Retina (tissue), 1 donor: ENCODE results near the gene RAPGEF1.
"Not testable (repeated sequence)": the region's sequence is repeated elsewhere in the genome, so short reads cannot be mapped to it uniquely, and the experiment has no call there.

ENCODE experiments used
- DNase-seq: peaks from one replicate; pipeline ENCODE4 v3.0.0-alpha.2; 2016

Gene RAPGEF1

DNA sequence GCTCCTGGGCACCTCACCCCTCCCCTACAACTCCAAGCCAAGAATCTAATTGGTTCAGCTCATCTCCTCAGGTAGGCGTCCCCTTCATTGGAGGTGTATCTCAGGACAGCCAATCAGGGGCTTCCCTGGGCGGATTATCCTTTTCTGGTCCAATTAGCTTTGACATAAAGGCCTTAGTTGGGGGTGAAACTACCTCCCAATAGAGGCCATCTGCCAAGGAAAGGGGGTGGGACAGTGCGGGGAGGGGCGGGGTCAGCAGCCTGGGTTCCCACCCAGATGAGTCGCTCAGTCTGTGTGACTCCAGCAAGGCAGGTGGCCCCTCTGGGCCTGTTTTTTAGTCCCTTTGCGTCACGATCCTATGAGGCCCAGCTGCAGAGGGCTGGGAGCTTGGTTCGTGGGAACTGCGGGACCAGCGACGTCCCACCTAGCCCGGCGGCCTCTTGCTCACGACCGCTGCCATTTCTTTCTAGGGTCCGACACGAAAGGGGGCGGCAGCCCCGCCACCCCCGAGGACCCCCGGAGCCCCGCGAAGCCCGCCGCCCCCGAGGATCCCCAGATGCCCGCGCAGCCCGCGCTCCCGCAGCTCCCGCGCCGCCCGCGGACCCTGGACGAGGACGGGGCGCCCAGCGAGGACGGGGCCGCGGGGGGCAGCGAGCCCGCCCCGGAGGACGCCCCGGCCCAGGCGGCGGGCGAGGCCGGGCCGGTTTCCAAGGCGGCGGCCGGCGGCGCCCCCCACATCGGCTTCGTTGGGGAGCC, 185.6 kb downstream of the RAPGEF1 start:
- DNase-seq, result no peak

DNA sequence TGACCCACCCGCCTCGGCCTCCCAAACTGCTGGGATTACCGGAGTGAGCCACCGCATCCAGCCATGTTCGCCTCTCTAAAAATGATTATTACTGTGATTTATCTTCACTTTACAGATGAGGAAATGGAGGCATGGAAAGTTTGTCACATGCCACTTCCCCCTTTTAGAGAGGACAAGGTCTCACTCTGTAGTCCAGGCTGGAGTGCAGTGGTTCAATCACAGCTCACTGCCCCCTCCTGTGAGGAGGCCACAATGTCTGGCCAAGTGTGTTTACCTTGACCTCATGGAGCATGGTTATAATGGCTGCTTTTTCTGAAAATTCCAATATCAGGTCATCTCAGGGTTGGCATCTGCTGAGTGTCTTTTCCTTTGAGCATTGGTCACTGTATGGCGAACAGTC, 187.8 kb downstream of the RAPGEF1 start:
- DNase-seq, result no peak

DNA sequence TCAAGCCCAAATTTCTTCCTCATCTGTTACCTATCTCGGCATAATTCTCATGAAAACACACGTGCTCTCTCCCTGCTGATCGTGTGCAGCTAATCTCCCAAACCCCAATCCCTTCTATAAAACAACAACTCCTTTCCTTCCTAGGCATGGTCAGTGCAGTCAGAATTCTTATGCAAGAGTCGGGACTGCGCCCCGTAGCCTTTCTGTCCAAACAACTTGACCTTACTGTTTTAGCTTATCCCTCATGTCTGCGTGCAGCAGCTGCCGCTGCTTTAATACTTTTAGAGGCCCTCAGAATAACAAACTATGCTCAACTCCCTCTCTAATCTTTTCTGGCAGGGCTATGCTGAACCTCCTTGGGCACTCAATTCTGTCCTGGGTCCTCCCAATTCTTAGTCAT, 189.4 kb downstream of the RAPGEF1 start:
- not testable (repeated sequence) for DNase-seq

DNA sequence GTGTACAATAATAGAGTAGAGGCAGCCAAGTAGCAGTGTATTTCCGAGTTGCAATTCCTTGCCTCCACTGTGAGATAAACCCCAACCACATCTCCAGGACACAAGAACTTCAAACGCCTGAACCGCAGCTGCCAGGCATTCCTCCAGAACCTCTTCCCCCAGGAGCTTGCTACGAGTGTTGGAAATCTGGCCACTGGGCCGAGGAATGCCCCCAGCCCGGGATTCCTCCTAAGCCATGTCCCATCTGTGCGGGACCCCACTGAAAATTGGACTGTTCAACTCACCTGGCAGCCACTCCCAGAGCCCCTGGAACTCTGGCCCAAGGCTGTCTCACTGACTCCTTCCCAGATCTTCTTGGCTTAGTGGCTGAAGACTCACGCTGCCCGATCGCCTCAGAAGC, 190.7 kb downstream of the RAPGEF1 start:
- not testable (repeated sequence) for DNase-seq

DNA sequence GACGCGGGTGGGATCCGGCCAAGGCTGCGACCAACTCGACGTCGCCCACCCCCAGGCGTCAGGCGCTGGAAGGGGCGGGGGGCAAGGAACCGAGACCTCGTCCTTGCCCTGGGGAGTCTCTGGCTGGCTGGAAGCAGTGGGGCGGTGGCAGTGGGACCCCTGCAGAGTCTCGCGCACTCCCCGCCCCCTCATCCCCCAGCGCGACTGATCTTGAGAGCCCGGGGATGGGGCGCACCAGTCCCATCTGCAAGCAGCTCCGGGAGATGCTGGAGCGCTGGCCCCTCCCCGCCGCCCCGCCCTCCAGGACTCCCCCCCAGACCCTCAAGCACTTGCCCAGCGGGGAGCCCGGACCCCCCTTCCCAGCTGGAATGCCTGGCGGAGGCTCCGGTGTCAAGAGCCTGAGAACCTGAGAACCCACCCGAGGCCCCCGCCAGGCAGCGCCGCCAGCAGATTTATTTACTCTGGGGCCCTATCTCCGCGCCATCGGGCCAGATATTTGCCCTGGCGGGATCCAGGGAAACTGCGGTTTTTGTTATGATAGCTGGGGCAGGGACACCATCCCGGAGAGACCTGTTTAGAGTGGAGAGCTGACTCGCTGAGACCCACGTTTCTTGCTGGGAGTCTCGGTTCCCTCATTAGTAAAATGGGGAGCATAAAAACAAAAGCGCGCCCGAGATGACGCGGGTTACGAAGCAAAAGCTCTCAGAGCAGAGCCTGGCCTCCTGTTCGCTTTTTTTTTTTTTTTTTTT, 193.4 kb downstream of the RAPGEF1 start:
- DNase-seq, result peak; percentile 63

DNA sequence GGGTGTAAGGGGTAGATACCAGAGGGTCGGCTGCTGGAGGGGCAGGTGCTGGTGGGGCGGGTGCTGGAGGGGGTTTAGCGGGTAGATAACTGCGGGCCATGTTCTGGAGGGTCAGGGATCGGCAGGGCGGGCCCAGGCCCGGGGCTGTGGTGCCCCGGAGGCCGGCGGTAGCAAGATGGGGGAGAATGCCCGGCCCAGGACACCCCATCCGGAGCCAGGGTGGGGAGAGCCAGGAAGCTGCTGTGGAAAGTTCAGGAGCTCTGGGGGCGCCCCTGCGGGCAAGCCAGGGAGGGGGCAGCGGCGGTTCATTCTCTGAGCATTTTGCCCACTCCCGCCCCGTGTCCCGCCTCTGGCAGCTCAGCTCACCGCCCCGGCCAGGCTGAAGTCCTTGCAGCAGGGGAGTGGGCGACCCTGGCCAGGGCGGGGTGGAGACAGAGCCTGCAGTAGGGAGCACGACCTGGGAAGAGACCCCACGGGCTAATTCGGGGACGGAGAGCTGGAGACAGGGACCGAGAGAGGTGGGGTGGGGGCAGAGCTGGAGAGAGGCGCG, 194.0 kb downstream of the RAPGEF1 start:
- peak; percentile 50 for DNase-seq

DNA sequence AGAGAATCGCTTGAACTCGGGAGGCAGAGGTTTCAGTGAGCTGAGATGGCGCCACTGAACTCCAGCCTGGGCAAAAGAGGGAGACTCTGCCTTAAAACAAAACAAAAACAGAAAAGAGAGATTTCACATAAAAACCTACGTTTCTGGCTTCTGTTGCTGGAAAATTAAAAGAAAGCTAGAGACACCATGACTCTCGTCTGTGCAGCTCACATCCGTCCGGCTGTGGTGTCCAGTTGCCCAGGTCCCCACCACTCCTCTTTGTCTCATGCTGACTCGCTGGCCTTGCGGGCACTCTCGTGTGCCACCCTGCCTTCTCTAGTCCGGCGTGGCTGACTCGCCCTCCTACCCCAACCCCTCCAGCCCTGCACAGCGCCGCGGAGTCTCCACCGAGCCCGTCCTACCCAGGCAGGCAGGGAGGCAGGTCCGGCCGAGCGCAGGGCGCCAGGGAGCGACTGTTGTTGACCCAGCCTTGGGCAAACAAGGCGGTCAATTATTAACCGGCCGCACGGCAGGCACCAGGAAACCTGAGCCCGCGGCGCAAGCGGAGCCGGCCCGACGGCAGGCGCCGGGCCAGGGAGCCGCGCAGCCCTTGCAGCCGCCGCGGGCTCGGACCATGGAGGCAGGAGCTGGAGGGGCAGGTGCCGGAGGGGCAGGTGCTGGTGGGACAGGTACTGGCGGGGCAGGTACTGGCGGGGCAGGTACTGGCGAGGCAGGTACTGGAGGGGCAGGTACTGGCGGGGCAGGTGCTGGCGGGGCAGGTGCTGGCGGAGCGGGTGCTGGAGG, 194.7 kb downstream of the RAPGEF1 start, which contains the start of gene PRRT1B:
TSS of gene PRRT1B (plus strand) at position 521 of the 783 bp plus-strand sequence. CDS start at position 614, 93 bp downstream.
- DNase-seq, result peak; percentile 43

DNA sequence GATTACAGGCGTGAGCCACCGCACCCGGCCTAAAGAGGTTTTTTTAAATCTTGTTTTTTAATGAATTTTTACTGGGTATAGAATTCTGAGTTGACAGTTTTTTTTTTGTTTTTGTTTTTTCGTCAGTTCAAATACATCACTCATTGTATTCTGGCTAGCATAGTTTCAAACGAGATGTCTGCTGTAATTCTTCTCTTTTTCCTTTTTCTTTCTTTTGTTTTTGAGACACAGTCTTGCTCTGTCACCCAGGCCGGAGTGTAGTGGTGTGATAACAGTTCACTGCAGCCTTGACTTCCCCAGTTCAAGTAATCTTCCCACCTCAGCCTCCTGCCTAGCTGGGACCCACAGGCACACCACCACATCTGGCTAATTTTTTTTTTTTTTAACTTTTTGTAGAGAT, 196.7 kb downstream of the RAPGEF1 start:
- DNase-seq, result no peak

DNA sequence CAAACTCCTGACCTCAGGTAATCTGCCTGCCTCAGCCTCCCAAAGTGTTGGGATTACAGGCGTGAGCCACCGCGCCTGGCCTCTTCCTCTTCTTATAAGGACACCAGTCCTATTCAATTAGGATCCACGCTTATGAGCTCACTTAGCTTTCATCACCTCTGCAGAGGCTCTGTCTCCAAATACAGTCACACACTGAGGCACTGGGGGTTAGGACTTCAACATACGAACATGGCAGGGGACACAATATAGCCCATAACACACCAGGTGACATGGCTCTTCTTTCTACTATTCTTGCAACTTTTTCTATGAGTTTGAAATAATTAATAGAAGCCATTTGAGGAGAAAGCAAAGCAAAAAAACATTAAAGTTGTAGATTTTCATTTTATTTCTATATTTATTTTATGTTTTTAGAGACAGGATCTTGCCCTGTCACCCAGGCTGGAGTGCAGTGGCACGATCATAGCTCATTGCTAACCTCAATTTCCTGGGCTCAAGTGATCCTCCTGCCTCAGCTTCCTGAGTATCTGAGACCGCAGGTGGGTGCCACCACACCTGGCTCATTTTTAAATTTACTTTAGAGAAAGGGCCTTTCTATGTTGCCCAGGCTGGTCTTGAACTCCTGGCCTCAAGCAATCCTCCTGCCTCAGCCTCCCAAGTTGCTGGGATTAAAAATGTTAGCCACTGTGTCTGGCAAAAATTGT, 200.5 kb downstream of the RAPGEF1 start:
- DNase-seq, result no peak

DNA sequence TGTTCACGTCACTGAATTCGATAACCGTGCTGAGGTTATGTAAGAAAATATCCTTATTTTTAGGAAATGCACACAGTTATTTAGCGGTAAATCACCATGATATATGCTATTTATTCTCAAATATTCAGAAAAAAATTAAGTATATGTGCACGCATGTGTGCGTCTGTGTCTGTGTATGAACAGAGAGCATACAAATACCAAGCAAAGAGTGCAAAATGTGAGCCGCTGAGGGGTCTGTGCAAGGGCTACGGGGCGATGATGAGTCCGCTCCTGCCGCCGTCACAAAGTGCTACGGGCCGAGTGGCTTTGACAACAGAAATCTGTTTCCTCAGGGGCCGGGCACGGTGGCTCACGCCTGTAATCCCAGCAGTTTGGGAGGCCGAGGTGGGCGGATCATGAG, 201.9 kb downstream of the RAPGEF1 start:
- no peak for DNase-seq

DNA sequence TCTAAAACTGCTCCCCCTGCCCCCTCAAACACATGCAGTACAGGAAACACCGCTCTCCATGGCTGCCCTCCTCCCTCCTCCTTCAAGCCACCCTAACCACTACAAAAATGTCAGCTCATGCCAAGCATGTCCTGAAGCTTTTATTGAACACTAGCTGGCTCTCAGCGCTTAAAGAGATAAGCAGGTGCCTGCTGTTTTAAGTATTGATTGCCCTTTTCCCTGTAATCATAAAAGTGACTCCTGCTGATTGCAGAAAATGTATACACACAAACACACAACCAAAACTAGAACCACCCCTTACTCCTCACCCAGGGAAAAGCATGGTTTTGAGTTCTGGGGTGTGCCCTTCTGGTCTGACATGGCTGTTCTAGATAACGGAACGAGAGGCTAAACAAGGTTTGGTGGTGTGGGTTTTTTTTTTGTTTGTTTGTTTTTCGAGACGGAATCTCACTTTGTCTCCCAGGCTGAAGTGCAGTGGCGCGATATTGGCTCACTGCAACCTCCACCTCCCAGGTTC, 205.1 kb downstream of the RAPGEF1 start:
- DNase-seq, result no peak

DNA sequence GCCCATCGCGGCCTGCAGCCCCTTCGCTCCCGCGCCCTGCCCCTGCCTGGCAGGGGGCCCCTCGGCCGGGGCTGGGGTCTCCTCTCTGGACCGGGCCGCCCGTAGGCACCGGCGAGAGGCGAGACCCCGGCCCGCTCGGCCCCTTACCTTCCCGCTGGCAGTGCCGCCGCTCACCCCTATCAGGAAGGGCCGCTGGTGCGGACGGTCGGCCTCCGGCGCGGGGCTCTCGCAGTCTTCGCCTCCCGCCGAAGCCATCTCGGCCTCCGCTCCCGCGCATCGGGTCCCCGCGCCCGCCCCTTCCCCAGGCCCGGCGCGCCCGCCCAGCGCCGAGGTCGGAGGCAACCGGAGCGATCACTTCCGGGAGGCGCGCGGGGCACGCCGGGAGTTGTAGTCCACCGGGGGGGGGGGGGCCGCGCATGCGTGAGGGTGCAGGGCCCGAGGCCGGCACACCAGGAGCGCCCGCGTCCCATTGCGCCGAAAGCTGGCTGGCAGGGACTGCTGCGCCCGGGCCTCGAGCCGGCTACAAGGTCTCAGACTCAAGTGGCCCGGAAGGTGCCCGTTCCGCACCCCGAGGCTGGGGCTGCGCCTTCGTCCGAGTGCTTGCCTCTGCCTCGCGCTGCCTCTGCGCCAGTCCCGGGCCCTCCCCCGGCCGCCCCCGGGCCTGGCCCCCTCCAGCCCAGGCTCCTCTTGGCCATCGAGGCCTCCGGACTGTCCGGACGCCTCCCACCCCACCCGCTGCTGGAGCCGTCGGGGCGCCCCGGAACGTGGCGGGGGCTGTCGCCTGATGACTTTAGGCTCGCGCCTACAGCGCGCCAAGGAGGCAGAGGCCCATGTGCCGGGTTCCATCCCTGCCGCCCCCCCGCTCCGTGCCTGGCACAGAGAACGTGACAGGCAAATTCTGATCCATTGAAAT, 208.7 kb downstream of the RAPGEF1 start, which contains the start of gene UCK1:
TSS of gene UCK1 (minus strand) at position 344 of the 913 bp plus-strand sequence. CDS start at position 255, 89 bp downstream.
- DNase-seq, result peak; percentile 95

DNA sequence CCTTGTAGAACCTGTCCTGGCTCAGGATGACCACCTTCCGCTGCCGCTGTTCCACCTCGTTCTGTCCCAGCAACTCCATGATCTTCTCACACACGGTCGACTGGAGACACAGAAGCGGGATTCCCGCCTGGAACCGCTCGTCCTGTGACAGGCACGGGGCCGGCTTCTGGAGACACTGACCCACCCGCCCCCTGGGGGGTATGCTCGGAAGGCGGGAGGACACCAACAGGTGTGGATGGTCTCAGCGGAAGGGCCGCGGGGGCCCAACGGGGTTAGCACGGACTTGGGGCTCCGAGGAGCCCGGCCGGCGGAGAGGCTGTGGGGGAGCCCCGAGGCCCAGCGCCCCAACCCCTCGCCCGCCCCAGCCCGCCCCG, 209.3 kb downstream of the RAPGEF1 start:
- peak; percentile 49 for DNase-seq

DNA sequence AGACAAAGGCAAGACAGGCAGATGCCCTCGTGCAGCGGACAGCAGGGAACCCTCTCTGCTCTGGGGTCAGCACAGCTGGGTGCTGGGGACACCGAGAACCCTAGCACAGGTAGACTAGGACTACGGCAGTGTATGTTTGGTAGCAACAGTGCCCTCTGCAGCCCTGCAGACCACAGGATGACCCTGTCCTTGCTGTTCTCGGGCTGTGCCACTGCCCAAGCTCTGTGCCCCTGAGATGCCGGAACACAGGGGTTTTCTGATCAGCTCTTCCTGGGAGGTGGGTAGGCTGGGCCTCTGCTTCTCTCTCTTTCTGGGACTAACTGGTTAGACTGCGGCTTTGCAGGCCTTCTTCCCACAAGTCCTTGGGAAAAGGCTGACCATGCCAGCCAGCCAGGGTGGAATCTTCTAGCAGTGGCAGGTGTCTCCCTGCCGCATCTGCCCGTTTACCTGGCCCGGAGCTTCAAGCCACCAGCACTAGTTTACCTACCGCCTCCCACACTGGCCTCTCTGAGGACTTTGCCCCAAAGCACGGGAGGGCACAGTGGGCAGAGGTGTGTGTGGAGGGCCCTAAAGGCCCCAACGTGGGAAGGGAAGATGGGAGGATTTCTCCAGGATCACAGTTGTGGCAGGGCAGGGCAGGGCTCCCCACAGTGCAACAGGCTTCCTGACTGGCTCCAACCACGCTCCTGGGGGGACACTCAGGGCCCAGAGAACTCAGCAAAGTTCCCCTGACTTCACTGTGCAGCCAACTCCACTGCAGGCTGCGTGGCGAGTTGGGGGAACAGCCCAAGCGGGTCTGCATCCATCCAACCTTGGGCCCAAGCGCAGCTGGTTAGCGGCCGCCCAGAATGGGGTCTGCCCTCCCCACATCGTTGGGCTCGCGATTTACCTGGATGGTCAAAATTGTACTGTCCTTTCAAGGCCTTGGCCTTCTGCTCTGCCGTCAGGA, 210.0 kb downstream of the RAPGEF1 start:
- DNase-seq, result no peak

DNA sequence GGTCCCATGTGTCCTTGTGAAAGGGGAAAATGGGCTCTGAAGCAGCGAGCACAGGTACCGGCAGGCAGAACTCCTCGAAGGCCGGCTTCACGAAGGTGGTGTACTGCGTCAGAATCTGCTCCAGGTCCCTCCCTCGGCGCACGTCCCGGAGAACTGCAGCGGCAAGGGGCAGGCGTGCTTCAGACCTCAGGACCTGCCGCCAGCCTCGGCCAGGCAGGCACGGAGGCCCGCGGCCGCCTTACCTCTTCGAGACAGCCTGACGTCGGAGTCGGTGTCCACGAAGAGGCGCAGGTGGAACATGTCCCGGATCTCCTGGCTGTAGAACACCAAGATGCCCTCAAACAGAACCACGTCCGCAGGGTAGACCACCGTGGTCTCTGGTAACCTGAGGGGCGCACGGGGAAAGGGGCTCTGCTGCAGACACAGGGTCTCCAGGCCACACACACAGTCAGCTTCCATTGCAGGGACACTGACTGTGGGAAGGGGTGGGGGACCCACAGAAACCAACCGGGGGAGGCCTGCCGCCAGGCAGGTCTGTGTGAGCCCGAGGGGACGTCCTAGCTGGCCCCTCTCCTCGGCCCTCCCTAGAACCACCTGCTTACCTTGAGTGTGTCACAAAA, 210.9 kb downstream of the RAPGEF1 start:
- DNase-seq, result no peak

DNA sequence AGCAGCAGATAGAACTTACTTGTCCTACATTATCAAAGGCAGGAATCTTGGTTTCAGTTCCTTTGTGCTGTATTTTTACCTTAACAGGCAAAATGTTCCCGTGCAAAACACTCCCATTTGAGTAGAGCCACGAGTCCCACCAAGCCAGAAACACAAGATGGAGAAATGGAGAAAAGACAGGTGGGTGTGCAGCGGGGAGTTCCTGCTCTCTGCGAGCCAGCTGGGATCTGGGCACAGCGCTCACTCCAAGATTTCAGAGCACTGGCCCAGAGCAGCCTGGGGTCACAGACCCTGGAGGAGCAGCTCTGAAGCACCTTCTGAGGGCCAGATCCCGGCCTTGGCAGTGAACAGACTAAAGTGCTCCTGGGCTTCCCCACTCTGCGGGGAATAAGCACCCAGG, 211.7 kb downstream of the RAPGEF1 start:
- DNase-seq, result no peak
